Measurements from ENCODE around the gene HAP1. TPM values are rescaled to one million over a fixed set of nuclear protein-coding genes. Genes with fewer than 3 reads are reported as not detected.

HAP1 gene
- total and polyA plus RNA-seq, 2 experiments from 2014 or later, result 0.03 to 0.44 TPM

- no peak for DNase-seq (ENCODE audit: low spot score)
- Histone ChIP-seq H2AFZ (no peak overlapping the region), H3K79me2 (no peaks in the 10 kb centered on the region), H3K4me1 (ENCODE audit: insufficient read depth) (peaks cover 1% of the 10 kb centered on the region), H3K36me3 (replicated peaks; ENCODE audit: insufficient read depth, low read depth) (no peaks in the 10 kb centered on the region), H3K9me2 (replicated peaks; ENCODE audit: insufficient read depth) (no peaks in the 10 kb centered on the region), H4K20me1 (ENCODE audit: insufficient read depth, poor library complexity, severe bottlenecking) (no peaks in the 10 kb centered on the region), H3K4me3 (no peak overlapping the region), H3K9me3 (ENCODE audit: low read depth) (no peaks in the 10 kb centered on the region), H3K4me2 (no peak overlapping the region), H3K27me3 (no peaks in the 10 kb centered on the region), H3K27ac (no peak overlapping the region)
- 93% methylated on average over 5 of the region's 5 CpGs for WGBS (ENCODE audit: low lambda C conversion rate, missing lambda C conversion rate)
- TF ChIP-seq EZH2 (IDR thresholded peaks at IDR 0.05; ENCODE audit: borderline replicate concordance) (no peak), EZH2phosphoT487 (IDR thresholded peaks at IDR 0.05; ENCODE audit: low read depth, severe bottlenecking, unreplicated experiment) (no peak), CTCF (IDR thresholded peaks at IDR 0.05; ENCODE audit: poor library complexity) (no peak)
These were observed 51.8 kb downstream of the HAP1 start for GRCh38 chr17:41682631-41683030.

GRCh38 chr17:41681776-41682175 is 52.7 kb downstream of the HAP1 start:
- Histone ChIP-seq H3K27me3 (no peaks in the 10 kb centered on the region), H3K4me1 (ENCODE audit: insufficient read depth) (no peaks in the 10 kb centered on the region), H3K36me3 (replicated peaks; ENCODE audit: insufficient read depth, low read depth) (no peaks in the 10 kb centered on the region), H3K9me2 (replicated peaks; ENCODE audit: insufficient read depth) (no peaks in the 10 kb centered on the region), H4K20me1 (ENCODE audit: insufficient read depth, poor library complexity, severe bottlenecking) (no peaks in the 10 kb centered on the region), H3K9me3 (ENCODE audit: low read depth) (no peaks in the 10 kb centered on the region), H3K27ac (no peak overlapping the region), H3K79me2 (no peaks in the 10 kb centered on the region), H3K4me3 (no peak overlapping the region), H3K4me2 (no peak overlapping the region), H2AFZ (no peak overlapping the region)
- DNase-seq (ENCODE audit: low spot score), result no peak
- WGBS (ENCODE audit: low lambda C conversion rate, missing lambda C conversion rate), result 97% methylated on average over 3 of the region's 3 CpGs
- TF ChIP-seq EZH2 (IDR thresholded peaks at IDR 0.05; ENCODE audit: borderline replicate concordance) (no peak), CTCF (IDR thresholded peaks at IDR 0.05; ENCODE audit: poor library complexity) (no peak), EZH2phosphoT487 (IDR thresholded peaks at IDR 0.05; ENCODE audit: low read depth, severe bottlenecking, unreplicated experiment) (no peak)

GRCh38 chr17:41680426-41681040 is 53.9 kb downstream of the HAP1 start:
- 85% methylated on average over 10 of the region's 10 CpGs for WGBS (ENCODE audit: low lambda C conversion rate, missing lambda C conversion rate)
- no peaks in the 10 kb centered on the region for H4K20me1 ChIP-seq (ENCODE audit: insufficient read depth, poor library complexity, severe bottlenecking)
- H3K9me2 ChIP-seq (replicated peaks; ENCODE audit: insufficient read depth), result no peaks in the 10 kb centered on the region
- no peaks in the 10 kb centered on the region for H3K27me3 ChIP-seq
- no peak overlapping the region for H3K4me2 ChIP-seq
- no peak for DNase-seq (ENCODE audit: low spot score)
- no peak for TF ChIP-seq CTCF (IDR thresholded peaks at IDR 0.05; ENCODE audit: poor library complexity)
- no peak for TF ChIP-seq EZH2phosphoT487 (IDR thresholded peaks at IDR 0.05; ENCODE audit: low read depth, severe bottlenecking, unreplicated experiment)
- no peak for TF ChIP-seq EZH2 (IDR thresholded peaks at IDR 0.05; ENCODE audit: borderline replicate concordance)
- H3K27ac ChIP-seq, result no peak overlapping the region
- peaks cover 2% of the 10 kb centered on the region for H3K4me1 ChIP-seq (ENCODE audit: insufficient read depth)
- no peaks in the 10 kb centered on the region for H3K79me2 ChIP-seq
- H3K4me3 ChIP-seq, result no peak overlapping the region
- H2AFZ ChIP-seq, result no peak overlapping the region
- H3K36me3 ChIP-seq (replicated peaks; ENCODE audit: insufficient read depth, low read depth), result no peaks in the 10 kb centered on the region
- no peaks in the 10 kb centered on the region for H3K9me3 ChIP-seq (ENCODE audit: low read depth)

Data from hepatocyte (in vitro differentiated cells).